ENCODE measurements around the gene UBR4.

Gene UBR4

DNA sequence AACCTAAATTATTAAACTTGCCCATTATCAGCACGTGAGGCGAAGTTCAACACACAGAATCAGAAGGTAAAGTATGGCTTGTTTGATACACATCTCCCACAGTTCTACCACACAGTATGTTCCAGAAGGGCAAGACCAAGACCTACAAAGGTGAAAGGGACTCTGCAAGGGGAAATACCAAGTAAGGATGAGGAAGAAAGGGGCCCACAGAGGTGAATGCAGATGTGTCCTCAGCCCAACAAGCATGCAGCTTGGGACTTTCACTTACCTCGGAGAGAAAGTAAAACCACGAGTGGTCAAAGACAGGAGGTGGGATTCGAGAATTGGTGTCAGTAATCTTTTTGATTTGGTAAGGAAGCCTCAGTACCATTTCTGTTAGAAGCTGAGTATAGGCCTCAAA, 85.8 kb downstream of the UBR4 start:
- H3K4me1 Mint-ChIP-seq: no peaks in the 10 kb centered on the region
- H3K9me3 Mint-ChIP-seq: no peaks in the 10 kb centered on the region
- no peak overlapping the region for H3K27ac Mint-ChIP-seq
- no peak for DNase-seq
- TF ChIP-seq, protein P1, sequence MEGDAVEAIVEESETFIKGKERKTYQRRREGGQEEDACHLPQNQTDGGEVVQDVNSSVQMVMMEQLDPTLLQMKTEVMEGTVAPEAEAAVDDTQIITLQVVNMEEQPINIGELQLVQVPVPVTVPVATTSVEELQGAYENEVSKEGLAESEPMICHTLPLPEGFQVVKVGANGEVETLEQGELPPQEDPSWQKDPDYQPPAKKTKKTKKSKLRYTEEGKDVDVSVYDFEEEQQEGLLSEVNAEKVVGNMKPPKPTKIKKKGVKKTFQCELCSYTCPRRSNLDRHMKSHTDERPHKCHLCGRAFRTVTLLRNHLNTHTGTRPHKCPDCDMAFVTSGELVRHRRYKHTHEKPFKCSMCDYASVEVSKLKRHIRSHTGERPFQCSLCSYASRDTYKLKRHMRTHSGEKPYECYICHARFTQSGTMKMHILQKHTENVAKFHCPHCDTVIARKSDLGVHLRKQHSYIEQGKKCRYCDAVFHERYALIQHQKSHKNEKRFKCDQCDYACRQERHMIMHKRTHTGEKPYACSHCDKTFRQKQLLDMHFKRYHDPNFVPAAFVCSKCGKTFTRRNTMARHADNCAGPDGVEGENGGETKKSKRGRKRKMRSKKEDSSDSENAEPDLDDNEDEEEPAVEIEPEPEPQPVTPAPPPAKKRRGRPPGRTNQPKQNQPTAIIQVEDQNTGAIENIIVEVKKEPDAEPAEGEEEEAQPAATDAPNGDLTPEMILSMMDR (IDR thresholded peaks at IDR 0.05): no peak
- H3K27me3 Mint-ChIP-seq (ENCODE audit: low read depth, poor library complexity): peaks cover 3% of the 10 kb centered on the region
- H3K4me3 Mint-ChIP-seq: no peak overlapping the region
- H3K36me3 Mint-ChIP-seq (ENCODE audit: low read depth): peaks cover 83% of the 10 kb centered on the region

DNA sequence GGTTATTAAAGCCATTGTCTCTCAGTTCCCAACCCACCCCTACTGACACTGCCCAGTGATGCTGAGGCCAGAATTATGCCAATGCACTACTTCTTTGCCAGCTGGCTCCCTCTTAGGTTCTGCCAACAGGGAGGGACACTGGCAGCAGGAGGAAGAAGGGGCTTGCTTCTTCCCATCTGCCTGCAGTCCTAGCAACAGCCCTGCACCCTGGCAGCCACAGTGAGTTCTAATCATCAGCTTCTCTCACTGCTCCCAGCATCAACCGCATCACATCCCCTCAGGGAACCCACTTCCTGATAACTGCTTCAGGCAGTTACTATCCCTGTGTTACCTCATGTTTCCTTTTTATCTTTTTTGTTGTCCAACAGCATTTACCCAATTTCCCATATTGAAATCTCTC, 86.2 kb downstream of the UBR4 start:
- Mint-ChIP-seq H3K36me3 (ENCODE audit: low read depth) (peaks cover 85% of the 10 kb centered on the region), H3K4me1 (no peaks in the 10 kb centered on the region), H3K9me3 (no peaks in the 10 kb centered on the region), H3K4me3 (no peak overlapping the region), H3K27me3 (ENCODE audit: low read depth, poor library complexity) (peaks cover 3% of the 10 kb centered on the region), H3K27ac (no peak overlapping the region)
- TF ChIP-seq, protein P1 (IDR thresholded peaks at IDR 0.05): no peak
- no peak for DNase-seq

DNA sequence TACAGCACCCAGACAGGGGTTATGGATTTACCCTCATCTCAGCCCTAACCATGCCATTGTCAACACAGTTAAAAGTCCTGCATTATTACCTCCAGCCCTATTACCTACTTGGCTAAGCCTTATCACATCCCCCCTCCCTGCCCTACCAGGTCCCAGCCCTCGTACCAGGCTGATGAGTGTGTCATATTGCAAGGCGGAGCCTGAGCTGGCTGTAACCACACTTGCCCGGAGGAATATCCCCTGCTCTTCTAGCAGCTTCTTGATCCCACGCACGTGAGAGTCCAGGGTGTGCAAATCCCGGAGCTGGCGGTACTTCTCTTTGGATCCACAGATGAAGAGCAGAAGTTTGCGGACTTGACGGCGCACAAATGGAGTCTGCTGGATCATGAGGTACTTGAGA, 87.4 kb downstream of the UBR4 start:
- H3K36me3 Mint-ChIP-seq (ENCODE audit: low read depth): peaks cover 83% of the 10 kb centered on the region
- no peaks in the 10 kb centered on the region for H3K9me3 Mint-ChIP-seq

DNA sequence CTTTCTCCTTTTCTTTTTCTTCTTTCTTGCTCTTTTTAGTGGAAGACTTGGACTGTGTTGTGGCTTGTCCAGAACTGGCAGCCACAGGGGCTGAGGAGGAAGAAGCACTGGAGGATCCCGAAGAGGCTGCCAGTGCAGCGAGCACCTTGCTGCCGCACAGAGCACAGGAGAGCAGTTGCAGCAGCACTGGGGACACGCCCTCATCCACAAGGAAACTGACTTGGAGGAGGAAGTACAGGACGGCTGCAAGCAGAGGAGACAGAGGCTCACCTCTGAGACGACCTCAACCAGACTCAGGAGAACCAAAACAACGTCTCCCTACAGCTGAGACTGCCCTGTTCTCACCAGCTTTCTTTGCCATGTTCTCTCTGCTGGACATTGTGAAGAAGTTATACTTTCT, 88.9 kb downstream of the UBR4 start:
- Mint-ChIP-seq H3K4me3 (no peak overlapping the region), H3K36me3 (ENCODE audit: low read depth) (peaks cover 71% of the 10 kb centered on the region), H3K27ac (no peak overlapping the region), H3K9me3 (no peaks in the 10 kb centered on the region), H3K27me3 (ENCODE audit: low read depth, poor library complexity) (peaks cover under 1% of the 10 kb centered on the region), H3K4me1 (no peaks in the 10 kb centered on the region)
- TF ChIP-seq, protein P1 (IDR thresholded peaks at IDR 0.05): no peak
- DNase-seq: no peak

More for the DNA sequence above, 87.4 kb downstream of the UBR4 start:
- TF ChIP-seq, protein P1 (IDR thresholded peaks at IDR 0.05): no peak
- peaks cover 3% of the 10 kb centered on the region for H3K27me3 Mint-ChIP-seq (ENCODE audit: low read depth, poor library complexity)
- H3K27ac Mint-ChIP-seq: no peak overlapping the region
- no peaks in the 10 kb centered on the region for H3K4me1 Mint-ChIP-seq
- H3K4me3 Mint-ChIP-seq: no peak overlapping the region
- DNase-seq: no peak

DNA sequence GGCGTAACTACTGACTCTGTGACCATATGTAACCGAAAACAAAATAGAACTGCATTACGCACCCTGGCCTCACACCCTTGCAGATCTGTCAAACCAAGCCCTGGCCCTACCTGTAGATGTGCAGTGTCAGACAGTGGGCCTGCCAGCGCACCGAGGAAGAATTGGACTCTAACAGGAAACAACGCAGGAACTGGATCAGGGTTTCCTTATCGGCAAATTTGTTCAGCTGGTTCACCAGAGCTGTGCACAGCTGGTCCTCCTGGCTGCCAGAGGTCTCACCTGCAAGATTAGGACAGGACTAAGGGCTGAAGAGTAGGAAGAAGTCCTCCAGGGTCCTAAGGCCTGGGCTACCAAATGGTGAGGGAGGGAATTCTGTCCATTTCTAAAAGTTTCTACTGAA, 90.0 kb downstream of the UBR4 start:
- Mint-ChIP-seq H3K4me3 (no peak overlapping the region), H3K9me3 (no peaks in the 10 kb centered on the region), H3K27ac (no peak overlapping the region), H3K36me3 (ENCODE audit: low read depth) (peaks cover 67% of the 10 kb centered on the region), H3K27me3 (ENCODE audit: low read depth, poor library complexity) (no peaks in the 10 kb centered on the region), H3K4me1 (no peaks in the 10 kb centered on the region)
- TF ChIP-seq, protein P1 (IDR thresholded peaks at IDR 0.05): no peak
- DNase-seq: no peak

DNA sequence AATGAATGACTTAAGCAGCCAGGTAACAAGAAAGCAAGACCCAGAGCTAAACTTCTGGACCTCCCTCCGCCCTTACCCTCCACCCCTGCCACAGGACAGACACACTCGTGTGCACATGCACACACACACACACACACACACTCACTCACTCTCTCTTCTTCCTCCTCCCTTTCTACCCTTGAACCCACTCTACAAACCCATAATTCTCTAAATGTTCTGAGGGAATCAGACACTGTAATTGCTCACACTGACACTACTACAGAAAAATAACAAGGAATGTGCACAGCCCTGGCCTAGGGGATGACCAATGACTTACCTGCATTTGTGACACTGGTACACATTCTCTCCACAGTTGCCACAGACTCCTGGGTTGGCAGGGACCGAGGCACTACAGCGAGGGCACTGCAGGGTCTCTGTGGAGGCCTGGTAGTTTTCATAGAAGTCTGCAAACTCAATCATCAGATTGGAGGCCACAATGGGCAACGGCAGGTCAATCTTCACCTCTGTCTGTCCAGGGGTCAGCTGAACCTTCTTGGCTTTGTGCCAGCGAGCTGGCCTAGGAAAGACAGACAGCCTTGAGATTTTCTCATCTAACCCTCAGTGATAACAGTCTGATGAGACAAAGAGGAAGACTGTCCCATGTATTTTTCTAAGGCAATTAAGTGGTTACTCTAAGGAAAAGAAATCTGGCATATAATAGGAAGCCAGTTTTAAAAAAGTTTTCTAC, 94.8 kb downstream of the UBR4 start:
- Mint-ChIP-seq H3K4me3 (no peak overlapping the region), H3K36me3 (ENCODE audit: low read depth) (peaks cover 70% of the 10 kb centered on the region), H3K27me3 (ENCODE audit: low read depth, poor library complexity) (no peaks in the 10 kb centered on the region), H3K27ac (peak overlapping the region; percentile 42), H3K4me1 (no peaks in the 10 kb centered on the region), H3K9me3 (no peaks in the 10 kb centered on the region)
- TF ChIP-seq, protein P1 (IDR thresholded peaks at IDR 0.05): no peak
- no peak for DNase-seq

All from nephron progenitor cell (in vitro differentiated cells).